K562 (cell line): Measurements from ENCODE around the gene GZF1. TPM values are rescaled to one million over a fixed set of nuclear protein-coding genes. Genes with fewer than 3 reads are reported as not detected.

ENCODE experiments used
- CHD4 ChIP-seq: fragments of 200-600 bp; sonication (generic); IDR thresholded peaks from 3 replicates; pipeline ENCODE4 v1.6.1; 2012; ENCODE audit warnings: low read depth, mild to moderate bottlenecking, mixed read lengths, low read length, inconsistent platforms; ENCODE audit not compliant: insufficient read depth, insufficient replicate concordance, poor library complexity, severe bottlenecking
- CSDE1 ChIP-seq, 2 experiments: fragments of 450-650 bp; IDR thresholded peaks; 2 replicates each; pipeline ENCODE4 v1.6.1; 2016; ENCODE audit warnings: mild to moderate bottlenecking in 1 of 2
- ELF1 ChIP-seq: fragments of 200-800 bp; sonication (Bioruptor generic); IDR thresholded peaks from 2 replicates; pipeline ENCODE4 v1.6.1; 2016; ENCODE audit warnings: missing genetic modification characterization, missing compliant biosample characterization
- HDAC2 ChIP-seq: fragments of 450-650 bp; IDR thresholded peaks from 2 replicates; pipeline ENCODE4 v1.6.1; 2016; ENCODE audit warnings: mild to moderate bottlenecking
- NFE2L1 ChIP-seq: fragments of 450-650 bp; IDR thresholded peaks from 2 replicates; pipeline ENCODE4 v1.6.1; 2016; ENCODE audit warnings: missing genetic modification characterization, low read depth, mild to moderate bottlenecking, missing compliant biosample characterization, moderate library complexity, borderline replicate concordance
- NR2C1 ChIP-seq, 2 experiments: fragments of 450-650 bp; IDR thresholded peaks; 2 replicates each; pipeline ENCODE4 v1.6.1; 2017; ENCODE audit warnings: mild to moderate bottlenecking in 2 of 2, antibody characterized with exemption in 1 of 2, inconsistent platforms in 1 of 2, missing compliant biosample characterization in 1 of 2, missing genetic modification characterization in 1 of 2
- REST ChIP-seq, 2 experiments: fragments of 450-650 bp; formaldehyde crosslinking in 1 of 2; IDR thresholded peaks; 2 replicates each; pipeline versions ENCODE4 v1.4.0 to v1.6.1; 2014 to 2020; ENCODE audit warnings: mild to moderate bottlenecking in 2 of 2, borderline replicate concordance in 1 of 2, low read depth in 1 of 2
- SMAD2 ChIP-seq: fragments of 150-350 bp; IDR thresholded peaks from 2 replicates; pipeline ENCODE4 v1.6.1; 2014; ENCODE audit warnings: low read depth, mild to moderate bottlenecking, low read length
- TCF7 ChIP-seq: sonication (generic); IDR thresholded peaks from 2 replicates; pipeline ENCODE4 v1.6.1; 2016; ENCODE audit warnings: antibody characterized with exemption, borderline replicate concordance
- ZFP36 ChIP-seq: fragments of 150-350 bp; IDR thresholded peaks from 2 replicates; pipeline ENCODE4 v1.6.1; 2018; ENCODE audit warnings: low read length, low read depth; ENCODE audit not compliant: partially characterized antibody
- ZNF316 ChIP-seq: fragments of 450-650 bp; IDR thresholded peaks from 2 replicates; pipeline ENCODE4 v1.6.1; 2016
- ZNF41 ChIP-seq: fragments of 250-450 bp; sonication (Bioruptor Pico); conservative IDR thresholded peaks from 2 replicates; pipeline ENCODE4 v1.4.0; 2020; ENCODE audit warnings: mild to moderate bottlenecking
- ZNF449 ChIP-seq: fragments of 250-450 bp; sonication (Bioruptor Pico); IDR thresholded peaks from 2 replicates; pipeline ENCODE4 v1.8.0; 2022; ENCODE audit warnings: moderate library complexity, mild to moderate bottlenecking, inconsistent platforms
- ZNF695 ChIP-seq: fragments of 450-650 bp; formaldehyde crosslinking; IDR thresholded peaks from 2 replicates; pipeline ENCODE4 v1.4.0; 2020; ENCODE audit warnings: mild to moderate bottlenecking, moderate library complexity
- polyA plus RNA-seq, 8 experiments: library from polyadenylated mRNA; depleted of rRNA in 4 of 8; stranded (reverse) in 5 of 8; unstranded in 3 of 8; fragments of >200 nt; fragmentation: Nextera tagmentation in 2 of 8; fragmentation: Illumina TruSeq in 1 of 8; extraction: Ambion mirVana in 2 of 8; extraction: Trizol in 1 of 8; gene quantifications; 2 replicates each; pipeline versions ENCODE4 v1.2.1 to v1.2.3, GENCODE V29; 2011 to 2014; ENCODE audit warnings: inconsistent platforms in 1 of 8, missing spikeins in 1 of 8
- total RNA-seq, 7 experiments: library from RNA; depleted of rRNA in 6 of 7; stranded (reverse); fragments of >200 nt in 6 of 7; fragmentation: Illumina TruSeq in 2 of 7; extraction: Trizol in 2 of 7; gene quantifications; 2 replicates each; pipeline versions ENCODE4 v1.2.1 to v1.2.3, GENCODE V29; 2011 to 2021; ENCODE audit warnings: low replicate concordance in 1 of 7
- TF ChIP-seq, protein P1 (sequence below): fragments of 450-650 bp; conservative IDR thresholded peaks from 2 replicates; pipeline ENCODE4 v1.6.1; 2016; ENCODE audit warnings: missing genetic modification characterization, low read depth, mild to moderate bottlenecking, missing compliant biosample characterization, moderate library complexity

Gene GZF1
- total and polyA plus RNA-seq, 9 of the 15 experiments (the other 6 are each of a cell fraction or from before 2014, with no cell fraction given) = 1.2 to 15.7 (median 7.4) TPM

DNA sequence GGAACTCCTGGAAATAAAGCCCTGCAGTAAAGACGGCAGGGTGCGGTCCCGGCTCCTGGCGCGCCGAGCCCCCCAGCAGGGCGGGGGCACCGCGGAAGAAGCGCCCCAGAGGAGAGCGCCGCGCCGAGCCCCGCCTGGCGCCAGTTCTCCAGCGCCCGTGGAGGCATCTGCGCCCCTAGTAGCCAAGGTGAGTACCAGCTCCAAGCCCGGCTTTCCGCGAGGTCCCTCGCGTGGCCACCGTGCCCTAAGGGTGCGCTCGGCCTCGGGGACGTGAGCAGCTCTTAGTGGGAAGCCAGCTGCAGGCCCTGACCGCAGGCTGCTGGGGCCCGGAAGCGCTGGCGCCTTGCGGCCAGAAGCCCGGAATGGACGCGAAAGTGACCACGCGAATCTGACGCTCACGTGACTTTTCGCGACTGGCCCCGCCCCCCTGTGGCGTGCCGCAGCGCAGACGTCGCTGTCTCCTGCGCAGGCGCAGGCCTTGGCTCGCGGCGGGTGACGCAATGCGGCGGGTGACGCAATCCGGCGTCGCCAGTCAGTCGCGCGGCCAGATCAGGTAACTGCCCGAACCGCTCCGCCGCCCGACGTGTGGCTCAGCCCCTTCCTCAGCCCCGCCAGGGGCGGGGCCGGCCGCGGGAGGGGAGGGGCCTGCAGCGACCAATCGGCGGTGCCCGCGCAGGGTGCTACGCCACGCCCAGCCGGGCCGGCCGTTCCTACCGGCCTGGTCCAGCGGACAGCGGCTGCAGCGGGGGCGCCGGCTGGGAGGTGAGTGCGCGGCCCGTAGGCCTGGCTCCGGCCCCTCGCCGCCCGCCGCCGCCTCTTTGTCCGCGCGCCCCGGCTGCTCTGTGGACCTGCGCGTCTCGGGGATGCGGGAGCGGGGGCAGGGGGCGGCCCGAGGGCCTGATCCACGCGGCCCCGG, at the start of gene GZF1 (continued):
- TF ChIP-seq HDAC2 (no peak), NR2C1 (IDR thresholded peaks at IDR 0.05) (no peak), NR2C1 (tag; IDR thresholded peaks at IDR 0.05) (no peak), TCF7 (no peak), ZFP36 (no peak), ZNF316 (no peak; the same call in 1 of the 2 replicates), ZNF449 (CRISPR knock-in tag) (no peak), NFE2L1 (no peak), ZNF695 (CRISPR knock-in tag) (no peak), CSDE1 (IDR thresholded peaks at IDR 0.05) (no peak; a peak in 1 of 4 replicates), REST (IDR thresholded peaks at IDR 0.05; ENCODE audit: borderline replicate concordance) (peak; percentile 98), REST (CRISPR knock-in tag; IDR thresholded peaks at IDR 0.05; ENCODE audit: low read depth) (peak; percentile 44; the same call in 1 of the 2 replicates), SMAD2 (no peak), ELF1 (peak; percentile 95), CHD4 (no peak), ZNF41 (CRISPR knock-in tag) (no peak)
- TF ChIP-seq, protein P1, sequence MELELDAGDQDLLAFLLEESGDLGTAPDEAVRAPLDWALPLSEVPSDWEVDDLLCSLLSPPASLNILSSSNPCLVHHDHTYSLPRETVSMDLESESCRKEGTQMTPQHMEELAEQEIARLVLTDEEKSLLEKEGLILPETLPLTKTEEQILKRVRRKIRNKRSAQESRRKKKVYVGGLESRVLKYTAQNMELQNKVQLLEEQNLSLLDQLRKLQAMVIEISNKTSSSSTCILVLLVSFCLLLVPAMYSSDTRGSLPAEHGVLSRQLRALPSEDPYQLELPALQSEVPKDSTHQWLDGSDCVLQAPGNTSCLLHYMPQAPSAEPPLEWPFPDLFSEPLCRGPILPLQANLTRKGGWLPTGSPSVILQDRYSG (tag) = no peak
